HG02798 (cell line): ENCODE measurements around the gene NGFR.
A peak's percentile ranks its signal among the peaks of the same experiment; 100 is the strongest.
"Not testable (repeated sequence)": the region's sequence is repeated elsewhere in the genome, so short reads cannot be mapped to it uniquely, and the experiment has no call there.

Experiments used
- ATAC-seq: cut with Tn5 transposase; IDR thresholded peaks from one replicate; pipeline ENCODE4 v1.9.1; 2021; ENCODE audit warnings: mild to moderate bottlenecking; ENCODE audit not compliant: unreplicated experiment, poor library complexity

NGFR gene

DNA sequence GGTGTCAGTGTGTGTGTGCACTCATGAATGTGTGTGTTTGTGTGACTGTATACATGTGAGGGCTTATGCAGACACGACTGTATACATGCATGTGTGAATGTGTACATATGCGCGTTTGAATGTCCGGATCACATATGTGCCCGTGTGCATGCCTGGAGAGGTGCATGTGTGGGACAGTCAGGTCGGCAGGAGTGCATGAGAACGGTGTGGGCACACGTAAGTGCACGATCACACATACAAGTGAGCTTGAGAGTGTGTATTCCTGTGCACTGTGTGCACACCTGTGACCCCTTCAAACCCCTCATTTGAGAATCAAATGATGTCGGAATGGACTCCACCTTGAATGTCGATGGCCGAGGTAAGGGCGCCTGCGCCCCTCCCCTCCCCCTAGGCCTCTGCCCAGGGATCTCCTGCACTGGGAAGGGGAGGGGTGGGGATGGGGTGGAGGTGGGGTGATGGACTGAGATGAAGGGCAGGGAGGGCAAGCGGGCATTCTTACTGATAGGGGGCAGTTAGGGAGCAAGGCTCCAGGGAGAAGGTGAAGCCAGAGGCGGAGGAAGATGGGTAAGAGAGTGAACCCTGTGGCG, 601 bp upstream of the NGFR start:
- no peak for ATAC-seq

DNA sequence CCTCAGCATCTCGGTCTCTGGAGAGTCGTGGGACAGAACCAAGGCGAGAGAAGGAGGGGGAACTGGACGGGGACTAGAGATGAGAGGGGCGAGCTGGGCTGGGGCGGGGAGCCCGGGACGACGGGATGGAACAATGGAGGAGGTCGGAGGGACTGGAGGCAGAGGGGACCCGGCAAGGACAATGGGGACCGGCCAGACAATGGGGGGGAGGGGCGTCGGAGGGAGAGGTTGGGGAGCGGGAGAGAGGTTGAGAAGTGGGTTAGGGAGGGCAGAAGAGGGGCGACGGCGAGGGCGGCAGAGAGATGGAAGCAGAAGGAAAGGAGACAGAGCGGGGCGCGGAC, 719 bp downstream of the NGFR start:
- no peak for ATAC-seq

DNA sequence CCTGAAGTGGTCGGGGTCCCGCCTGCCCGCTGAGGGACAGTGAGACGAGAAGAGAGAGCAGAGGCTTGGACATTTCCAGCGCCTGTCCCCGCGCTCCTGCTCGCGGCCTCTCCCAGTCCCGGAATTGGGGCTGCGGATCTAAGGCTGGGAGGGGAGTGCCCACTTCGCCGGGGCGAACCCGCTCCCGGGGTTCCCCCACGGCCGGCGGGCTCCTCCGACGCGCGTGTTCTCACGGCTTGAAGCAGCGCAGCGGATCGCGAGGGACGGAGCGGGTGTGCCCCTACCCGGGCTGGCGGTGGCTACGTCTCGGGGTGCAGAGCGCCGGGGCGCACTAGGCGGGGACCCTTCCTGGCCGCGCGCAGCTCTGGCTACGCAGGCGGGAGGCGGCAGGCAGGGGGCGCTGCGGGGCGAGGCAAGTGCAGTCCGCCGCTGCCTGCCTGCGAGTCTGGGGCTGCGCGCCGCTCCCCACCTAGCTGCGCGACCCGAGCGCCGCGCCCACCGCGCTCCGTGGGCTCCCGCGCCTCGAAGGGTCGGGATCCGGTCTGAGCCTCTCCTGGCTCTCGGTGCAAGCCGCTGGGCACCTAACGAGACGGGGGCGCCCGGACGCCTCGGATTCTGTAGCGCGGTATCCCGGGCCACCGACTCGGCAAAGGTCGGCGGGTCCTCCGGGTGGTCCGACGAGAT, 1.2 kb downstream of the NGFR start:
- peak; percentile 66 for ATAC-seq

DNA sequence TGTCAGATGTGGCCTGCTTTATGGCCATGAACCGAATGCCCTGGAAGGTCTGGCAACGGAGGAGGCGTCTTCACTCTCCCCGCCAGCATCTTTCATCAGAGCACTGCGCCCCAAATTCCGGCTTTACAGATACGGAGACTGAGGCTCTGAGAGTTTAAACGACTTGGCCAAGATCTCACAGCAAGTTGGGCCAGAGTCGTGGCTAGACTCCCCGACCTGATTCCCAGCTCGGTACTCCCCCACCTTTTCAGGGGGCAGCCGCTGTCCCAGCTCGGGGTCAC, 1.7 kb downstream of the NGFR start:
- no peak for ATAC-seq

DNA sequence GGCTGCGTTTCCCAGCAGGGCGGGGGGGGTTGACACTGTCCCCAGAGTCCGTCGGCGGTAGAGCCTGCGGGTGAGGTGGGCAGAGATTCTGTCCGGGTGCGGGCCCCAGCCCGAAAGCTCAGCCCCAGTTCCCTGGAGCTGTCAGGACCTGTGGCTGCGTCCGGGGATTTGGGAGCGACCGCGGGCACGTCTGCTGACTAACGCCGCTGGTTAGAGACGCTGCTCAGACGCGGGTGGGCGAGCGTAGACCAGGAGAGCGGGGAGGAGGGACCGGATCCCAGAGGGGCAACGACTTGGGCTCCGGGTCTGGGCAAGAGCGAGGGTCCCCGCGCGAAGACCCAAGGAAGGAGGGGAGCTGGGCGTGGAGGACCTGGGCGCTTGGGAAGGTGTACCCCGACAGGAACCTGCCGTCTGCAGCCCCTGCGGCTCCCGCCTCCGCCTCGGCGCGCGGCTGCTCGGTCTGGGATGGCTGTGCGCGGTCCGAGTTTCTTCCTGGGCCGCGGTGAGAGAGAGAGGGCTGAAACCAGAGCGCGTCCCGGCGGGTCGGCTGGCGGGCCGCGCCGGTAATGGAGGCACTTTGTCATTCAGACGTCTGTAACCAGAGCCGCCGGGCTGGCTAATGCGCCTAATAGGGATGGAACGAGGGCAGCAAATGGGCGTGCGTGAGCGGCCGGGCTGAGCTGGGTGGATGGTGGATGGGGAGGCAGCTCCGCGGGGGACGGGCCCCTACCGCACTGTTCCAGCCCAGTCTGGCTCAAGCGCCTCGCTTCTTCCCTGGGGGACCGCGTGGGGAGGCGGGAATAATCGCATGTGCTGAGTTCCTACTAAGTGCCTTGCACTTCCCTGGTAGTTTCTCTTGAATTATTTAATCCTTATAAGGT, 2.3 kb downstream of the NGFR start:
- ATAC-seq, result no peak

DNA sequence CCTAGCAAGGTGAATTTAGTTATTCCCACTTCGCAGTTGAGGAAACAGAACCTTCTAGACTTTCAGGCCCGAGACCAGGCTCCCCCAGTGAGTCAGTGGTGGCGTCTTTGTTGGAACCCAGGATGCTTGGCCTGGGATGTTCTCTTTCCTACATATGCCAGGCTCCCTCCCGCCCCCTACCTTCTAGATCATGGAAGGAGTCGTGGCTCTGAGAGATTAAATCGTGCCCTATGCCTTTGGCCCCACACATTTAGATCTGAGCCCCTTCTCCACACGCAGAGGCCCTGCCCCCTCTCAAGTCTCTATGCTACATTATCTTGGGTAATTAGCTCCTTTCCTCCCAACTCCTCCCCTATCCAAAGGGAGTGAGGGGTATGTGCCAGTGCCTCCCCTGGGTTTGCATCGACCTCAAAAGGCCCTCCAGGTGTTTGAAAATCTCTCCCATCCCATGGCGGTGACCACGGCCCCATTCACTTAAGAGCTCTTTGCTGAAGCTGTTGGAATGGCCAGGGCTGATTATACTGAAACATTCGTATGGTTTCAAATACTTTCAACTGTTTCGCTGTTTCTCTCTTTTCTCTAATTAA, 3.0 kb downstream of the NGFR start:
- ATAC-seq, result no peak

DNA sequence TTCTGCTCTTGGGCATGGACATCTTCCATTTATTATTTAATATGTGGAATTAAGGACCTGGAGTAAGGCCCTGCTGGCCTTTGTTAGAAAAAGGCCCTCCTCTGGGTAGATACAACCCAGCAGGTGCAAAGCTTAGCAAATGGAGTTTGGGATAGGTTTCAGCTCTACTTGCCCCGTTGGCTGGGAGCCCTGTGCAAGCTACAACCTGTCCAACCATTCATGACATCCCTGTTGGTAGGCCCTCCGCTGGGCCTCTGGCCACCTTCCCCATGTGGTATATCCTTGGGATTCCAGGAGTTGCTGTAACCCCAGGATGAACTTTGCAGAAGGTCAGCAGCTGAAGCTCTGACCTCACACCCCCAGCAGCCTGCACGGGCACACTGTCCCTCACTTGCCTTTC, 6.4 kb downstream of the NGFR start:
- ATAC-seq, result no peak

DNA sequence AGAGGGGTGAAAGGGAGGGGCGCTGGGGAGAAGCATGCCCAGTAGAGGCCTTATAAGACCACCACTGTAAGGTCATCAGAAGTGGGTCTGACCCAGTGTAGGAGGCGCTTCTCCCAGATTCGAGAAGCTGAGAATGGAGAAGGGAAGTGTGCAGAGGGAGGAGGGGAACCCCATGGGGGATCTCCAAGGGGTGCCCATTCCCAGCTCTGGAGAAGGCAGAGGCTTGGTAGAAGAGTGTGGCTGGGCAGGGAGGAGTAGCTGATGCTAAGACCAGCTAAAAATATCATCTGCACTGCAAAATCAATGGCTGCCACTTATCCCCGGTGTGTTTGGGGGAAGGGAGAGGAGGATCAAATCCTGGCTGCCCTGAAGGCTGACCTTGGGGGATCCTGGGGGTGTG, 7.2 kb downstream of the NGFR start:
- no peak for ATAC-seq

DNA sequence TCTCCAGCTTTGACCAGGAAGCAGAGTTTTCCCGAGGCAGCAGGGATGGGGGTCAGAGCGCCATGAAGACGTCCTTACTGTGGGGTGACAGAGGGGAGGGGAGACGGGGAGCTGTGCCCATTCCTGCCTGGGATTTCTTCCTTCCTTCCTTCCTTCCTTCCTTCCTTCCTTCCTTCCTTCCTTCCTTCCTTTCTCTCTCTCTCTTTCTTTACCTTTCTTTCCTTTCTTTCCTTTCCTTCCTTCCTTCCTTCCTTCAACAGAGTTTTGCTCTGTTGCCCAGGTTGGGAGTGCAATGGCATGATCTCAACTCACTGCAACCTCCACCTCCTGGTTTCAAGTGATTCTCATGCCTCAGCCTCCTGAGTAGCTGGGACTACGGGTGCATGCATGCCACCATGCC, 7.6 kb downstream of the NGFR start:
- not testable (repeated sequence) for ATAC-seq

DNA sequence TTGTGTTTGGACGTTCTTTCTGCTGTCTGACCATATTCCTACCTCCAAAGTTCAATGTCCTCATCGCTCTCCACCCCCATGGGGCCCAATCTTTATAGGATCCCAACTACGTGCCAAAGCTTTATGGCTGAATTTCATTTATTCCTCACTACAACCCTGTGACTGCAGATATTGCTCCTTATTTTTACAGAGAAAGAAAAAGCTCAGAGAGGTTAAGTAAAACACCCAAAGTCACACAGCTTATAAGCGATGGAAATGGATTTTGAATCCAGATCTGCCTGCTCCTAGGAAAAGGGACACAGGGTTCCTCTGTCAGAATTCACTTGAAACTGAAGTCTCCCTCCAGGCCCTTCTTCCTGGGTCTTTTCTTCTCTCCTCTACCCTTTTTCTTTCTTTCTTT, 9.3 kb downstream of the NGFR start:
- no peak for ATAC-seq

DNA sequence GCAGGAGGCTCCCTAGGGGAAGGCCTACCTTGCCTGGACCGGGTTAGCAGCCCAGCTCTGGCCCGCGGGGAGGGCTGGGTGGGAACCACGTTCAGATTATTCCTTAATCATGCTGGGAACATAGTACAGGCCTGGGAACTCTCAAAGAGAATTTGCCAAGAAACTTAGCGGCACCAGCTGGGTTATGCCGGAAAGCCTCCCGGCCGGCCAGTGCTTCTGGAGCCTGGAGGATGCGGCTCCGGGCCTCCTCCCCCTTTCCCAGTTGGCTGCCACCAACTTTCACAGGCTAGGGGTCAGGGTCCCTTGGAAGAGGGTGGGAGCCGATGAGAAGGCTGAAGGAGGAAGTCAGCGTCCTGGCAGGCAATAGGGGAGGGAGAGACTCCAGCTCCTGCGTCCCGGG, 10.8 kb downstream of the NGFR start:
- no peak for ATAC-seq

DNA sequence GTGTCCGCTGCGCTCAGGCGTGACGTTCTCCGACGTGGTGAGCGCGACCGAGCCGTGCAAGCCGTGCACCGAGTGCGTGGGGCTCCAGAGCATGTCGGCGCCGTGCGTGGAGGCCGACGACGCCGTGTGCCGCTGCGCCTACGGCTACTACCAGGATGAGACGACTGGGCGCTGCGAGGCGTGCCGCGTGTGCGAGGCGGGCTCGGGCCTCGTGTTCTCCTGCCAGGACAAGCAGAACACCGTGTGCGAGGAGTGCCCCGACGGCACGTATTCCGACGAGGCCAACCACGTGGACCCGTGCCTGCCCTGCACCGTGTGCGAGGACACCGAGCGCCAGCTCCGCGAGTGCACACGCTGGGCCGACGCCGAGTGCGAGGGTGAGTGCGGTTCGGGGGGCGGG, 11.2 kb downstream of the NGFR start:
- ATAC-seq, result no peak

DNA sequence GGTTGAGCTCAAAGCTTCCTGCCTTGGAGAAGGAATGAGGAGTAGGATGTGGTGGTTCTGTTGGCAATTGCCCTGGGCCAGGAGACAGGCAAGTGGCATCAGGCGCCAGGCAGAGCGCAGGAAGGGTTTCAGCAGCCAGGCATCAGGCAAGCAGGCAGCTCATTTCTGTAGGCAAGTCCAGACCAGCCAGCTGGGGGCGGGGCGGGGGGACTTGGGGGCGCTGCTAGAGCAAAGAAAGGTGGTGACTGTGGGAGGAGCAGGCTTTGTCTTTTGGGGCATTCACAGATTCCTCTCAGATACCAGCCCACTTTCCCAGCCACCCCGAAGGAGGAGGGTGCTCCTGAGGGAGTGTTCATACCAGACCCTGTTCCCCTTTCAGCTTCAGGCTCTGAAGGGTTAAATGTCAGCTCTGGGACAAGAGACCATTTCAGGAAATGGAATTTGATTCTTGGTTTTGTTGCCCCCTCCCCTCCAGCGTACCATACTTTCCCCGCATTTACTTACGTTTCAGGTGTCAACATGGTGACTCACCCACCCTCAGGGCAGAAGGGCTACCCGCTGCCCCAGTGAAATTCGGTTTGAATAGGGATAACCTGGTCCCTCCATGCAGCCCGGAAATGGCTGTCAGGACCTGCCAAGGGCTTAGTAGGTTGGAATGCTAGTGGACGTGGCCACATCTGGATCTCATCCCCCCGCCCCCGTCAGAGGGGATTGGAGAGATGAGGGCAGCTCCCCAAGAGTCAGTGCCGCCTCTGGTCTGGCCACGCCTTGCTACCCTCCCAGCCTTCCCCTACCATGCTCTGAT, 13.2 kb downstream of the NGFR start:
- ATAC-seq, result no peak

DNA sequence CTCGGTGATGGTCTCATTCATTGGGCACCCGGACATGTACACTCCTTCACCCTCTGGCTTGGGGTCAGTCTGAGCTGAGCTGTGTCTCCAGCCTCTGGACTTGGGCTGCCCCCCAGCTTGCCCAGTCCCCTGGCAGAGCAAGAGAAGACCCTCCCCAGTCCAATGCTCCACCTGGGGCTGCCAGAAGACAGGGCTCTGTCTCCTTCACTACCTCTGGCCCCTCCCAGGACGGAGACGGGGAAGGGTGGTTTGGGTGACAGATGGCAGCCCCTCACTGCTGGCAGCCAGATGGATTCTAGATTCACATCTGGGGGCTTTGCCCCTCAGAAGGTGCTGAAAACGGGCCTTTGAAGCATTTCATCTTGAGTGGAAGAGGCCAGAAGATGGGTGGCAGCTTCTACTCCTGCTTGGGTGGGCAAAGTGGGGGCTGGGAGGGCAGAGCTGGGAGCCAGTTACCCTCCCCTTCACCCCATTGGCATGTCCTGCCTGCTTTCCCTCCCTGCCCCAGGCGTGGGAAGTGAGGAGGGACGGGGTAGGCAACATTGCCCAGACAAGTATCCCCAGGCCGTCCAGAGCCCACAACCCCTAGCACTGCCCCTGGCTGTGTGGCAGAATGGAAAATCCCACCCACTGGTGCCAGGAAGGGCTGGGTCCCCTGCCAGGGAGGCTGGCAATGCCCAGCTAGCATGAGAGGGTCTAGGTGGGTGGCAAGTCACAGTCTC, 13.9 kb downstream of the NGFR start:
- no peak for ATAC-seq

DNA sequence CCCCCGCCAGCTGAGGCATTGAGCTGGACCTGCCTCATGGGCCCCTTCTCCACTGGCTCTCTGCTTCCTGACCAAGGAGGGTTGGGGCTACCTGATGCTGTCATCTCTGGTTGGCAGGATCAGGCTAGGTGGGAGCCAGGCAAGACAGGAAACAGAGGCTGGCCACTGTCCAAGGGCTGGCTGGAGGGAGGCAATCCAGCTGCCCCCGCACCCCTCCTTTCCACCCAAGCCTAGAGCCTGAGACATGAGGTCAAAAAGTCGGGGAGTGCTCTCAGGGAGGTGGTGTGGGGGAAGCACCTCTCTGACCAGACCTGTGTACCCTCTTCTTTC, 14.5 kb downstream of the NGFR start:
- no peak for ATAC-seq

DNA sequence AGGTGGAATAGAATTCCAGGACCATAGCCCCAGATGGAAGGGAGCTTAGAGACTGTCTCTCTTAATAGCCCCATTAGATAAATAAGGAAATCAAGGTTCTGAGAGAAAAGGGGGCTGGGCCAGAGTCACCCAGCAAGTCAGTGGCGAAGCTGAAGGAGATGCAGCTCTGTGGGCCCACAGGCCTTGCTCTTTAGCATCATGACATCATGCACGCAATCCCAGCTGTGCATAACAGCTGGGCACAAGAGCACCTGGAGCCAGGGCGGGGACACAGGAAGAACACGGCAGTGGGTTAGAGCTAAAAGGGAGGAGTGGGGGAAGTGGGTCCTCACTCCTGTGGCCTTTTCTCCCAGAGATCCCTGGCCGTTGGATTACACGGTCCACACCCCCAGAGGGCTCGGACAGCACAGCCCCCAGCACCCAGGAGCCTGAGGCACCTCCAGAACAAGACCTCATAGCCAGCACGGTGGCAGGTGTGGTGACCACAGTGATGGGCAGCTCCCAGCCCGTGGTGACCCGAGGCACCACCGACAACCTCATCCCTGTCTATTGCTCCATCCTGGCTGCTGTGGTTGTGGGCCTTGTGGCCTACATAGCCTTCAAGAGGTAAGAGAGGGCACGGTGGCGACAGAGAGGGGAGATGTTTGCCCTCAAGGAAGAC, 15.1 kb downstream of the NGFR start:
- no peak for ATAC-seq

DNA sequence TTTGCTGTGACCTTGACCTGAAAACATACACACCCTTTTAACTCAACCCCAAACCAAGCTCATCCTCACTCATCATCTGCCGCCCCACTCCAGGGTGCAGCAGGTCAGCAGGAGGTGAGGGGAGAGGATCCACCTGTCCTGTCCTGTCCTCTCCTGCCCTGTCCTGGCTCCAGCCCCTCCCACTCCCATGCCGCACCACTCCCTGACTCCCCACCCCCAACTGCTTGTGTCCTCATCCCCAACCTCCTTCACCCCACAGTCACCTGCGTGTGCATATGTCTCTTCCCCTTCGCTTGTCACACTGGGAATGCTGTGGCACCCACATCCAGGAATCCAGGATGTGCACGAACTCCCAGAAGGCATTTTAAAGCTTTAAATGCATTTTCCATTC, 15.6 kb downstream of the NGFR start:
- no peak for ATAC-seq

DNA sequence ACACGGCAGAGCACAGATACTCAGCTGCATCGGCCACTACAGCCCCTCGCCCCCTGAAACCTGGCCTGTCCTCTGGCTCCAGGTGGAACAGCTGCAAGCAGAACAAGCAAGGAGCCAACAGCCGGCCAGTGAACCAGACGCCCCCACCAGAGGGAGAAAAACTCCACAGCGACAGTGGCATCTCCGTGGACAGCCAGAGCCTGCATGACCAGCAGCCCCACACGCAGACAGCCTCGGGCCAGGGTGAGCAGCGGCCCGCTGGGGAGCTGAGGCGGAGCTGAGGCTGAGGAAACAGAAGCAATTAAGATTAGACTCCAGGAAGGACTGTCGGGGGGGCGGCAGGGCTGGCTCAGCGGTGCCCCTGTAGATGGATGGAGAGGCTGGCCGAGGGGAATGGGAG, 16.7 kb downstream of the NGFR start:
- ATAC-seq, result no peak

DNA sequence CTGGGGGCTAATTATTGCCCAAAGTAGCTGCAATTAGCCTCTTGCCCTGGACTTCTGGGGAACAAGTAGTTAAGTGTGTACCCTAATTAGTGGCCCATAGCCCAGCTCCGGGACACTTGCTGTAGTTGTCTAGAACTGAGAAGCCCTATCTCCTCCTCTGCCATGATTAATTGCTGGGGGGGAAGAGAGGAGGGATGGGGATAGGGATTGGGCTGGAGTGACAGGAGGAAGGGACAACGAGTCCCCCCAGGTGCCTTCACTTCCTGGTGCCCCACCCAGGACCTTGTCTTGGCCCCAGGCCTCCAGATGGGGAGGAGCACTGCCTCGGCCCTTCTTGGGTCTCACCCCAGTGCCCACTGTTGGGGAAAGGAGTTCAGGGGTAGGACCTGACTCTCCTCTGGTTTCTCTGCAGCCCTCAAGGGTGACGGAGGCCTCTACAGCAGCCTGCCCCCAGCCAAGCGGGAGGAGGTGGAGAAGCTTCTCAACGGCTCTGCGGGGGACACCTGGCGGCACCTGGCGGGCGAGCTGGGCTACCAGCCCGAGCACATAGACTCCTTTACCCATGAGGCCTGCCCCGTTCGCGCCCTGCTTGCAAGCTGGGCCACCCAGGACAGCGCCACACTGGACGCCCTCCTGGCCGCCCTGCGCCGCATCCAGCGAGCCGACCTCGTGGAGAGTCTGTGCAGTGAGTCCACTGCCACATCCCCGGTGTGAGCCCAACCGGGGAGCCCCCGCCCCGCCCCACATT, 17.4 kb downstream of the NGFR start:
- ATAC-seq, result no peak
